Hepatocyte (in vitro differentiated cells): ENCODE results near the gene RIMBP2. TPM values are rescaled to one million over a fixed set of nuclear protein-coding genes. Genes with fewer than 3 reads are reported as not detected.

Experiments used
- DNase-seq: peaks from one replicate; pipeline ENCODE4 v3.0.0-alpha.2; 2016; ENCODE audit warnings: low spot score
- H2AFZ ChIP-seq: fragments of 200-600 bp; sonication (generic); 2 replicates; pipeline ENCODE4 v1.6.0; 2016; ENCODE audit warnings: antibody characterized with exemption, mild to moderate bottlenecking
- H3K27ac ChIP-seq: fragments of 200-600 bp; sonication (generic); 2 replicates; pipeline ENCODE4 v1.5.1; 2016; ENCODE audit warnings: mild to moderate bottlenecking
- H3K27me3 ChIP-seq: fragments of 200-600 bp; sonication (generic); 2 replicates; pipeline ENCODE4 v1.6.1; 2016
- H3K36me3 ChIP-seq: fragments of 200-600 bp; sonication (generic); replicated peaks from 2 replicates; pipeline ENCODE4 v1.5.1; 2016; ENCODE audit warnings: low read depth; ENCODE audit not compliant: insufficient read depth
- H3K4me1 ChIP-seq: fragments of 200-600 bp; sonication (generic); 2 replicates; pipeline ENCODE4 v1.5.1; 2016; ENCODE audit warnings: mild to moderate bottlenecking, moderate library complexity; ENCODE audit not compliant: insufficient read depth
- H3K4me2 ChIP-seq: fragments of 200-600 bp; sonication (generic); 2 replicates; pipeline ENCODE4 v1.6.0; 2016
- H3K4me3 ChIP-seq: fragments of 200-600 bp; sonication (generic); 2 replicates; pipeline ENCODE4 v1.5.1; 2016; ENCODE audit warnings: mild to moderate bottlenecking
- H3K79me2 ChIP-seq: fragments of 200-600 bp; sonication (generic); 2 replicates; pipeline ENCODE4 v1.6.0; 2017; ENCODE audit warnings: mild to moderate bottlenecking
- H3K9me2 ChIP-seq: fragments of 200-600 bp; sonication (generic); replicated peaks from 2 replicates; pipeline ENCODE4 v1.6.0; 2017; ENCODE audit warnings: mild to moderate bottlenecking; ENCODE audit not compliant: insufficient read depth
- H3K9me3 ChIP-seq: fragments of 200-600 bp; sonication (generic); 2 replicates; pipeline ENCODE4 v1.5.1; 2016; ENCODE audit warnings: low read depth, mild to moderate bottlenecking
- H4K20me1 ChIP-seq: fragments of 200-600 bp; sonication (generic); 2 replicates; pipeline ENCODE4 v1.6.0; 2016; ENCODE audit warnings: mild to moderate bottlenecking; ENCODE audit not compliant: insufficient read depth, poor library complexity, severe bottlenecking
- EZH2 ChIP-seq: fragments of 200-600 bp; sonication (generic); IDR thresholded peaks from 2 replicates; pipeline ENCODE4 v1.6.1; 2016; ENCODE audit warnings: antibody characterized with exemption, mild to moderate bottlenecking, borderline replicate concordance
- EZH2phosphoT487 ChIP-seq: fragments of 200-600 bp; sonication (generic); IDR thresholded peaks from one replicate; pipeline ENCODE4 v1.6.1; 2018; ENCODE audit warnings: antibody characterized with exemption, mild to moderate bottlenecking, low read depth, moderate library complexity; ENCODE audit not compliant: unreplicated experiment, severe bottlenecking
- WGBS: methylation state at CpG from one replicate; pipeline ENCODE4 v1.1.6; 2016; ENCODE audit warnings: low lambda C conversion rate; ENCODE audit errors: missing lambda C conversion rate; 5-methylcytosine and 5-hydroxymethylcytosine counted together
- polyA plus RNA-seq: library from polyadenylated mRNA; unstranded; fragments of >200 nt; fragmentation: Nextera tagmentation; extraction: Ambion mirVana; gene quantifications from 2 replicates; pipeline ENCODE4 v1.2.1, GENCODE V29; 2016
- total RNA-seq: library from RNA; depleted of rRNA; stranded (reverse); fragments of >200 nt; gene quantifications from 2 replicates; pipeline ENCODE4 v1.2.3, GENCODE V29; 2014
- TF ChIP-seq, protein P1 (sequence below): fragments of 200-600 bp; sonication (generic); IDR thresholded peaks from 2 replicates; pipeline ENCODE4 v1.5.1; 2016; ENCODE audit warnings: antibody characterized with exemption, mild to moderate bottlenecking; ENCODE audit not compliant: poor library complexity

Gene RIMBP2
- total and polyA plus RNA-seq, 2 experiments from 2014 or later: 2.5 to 4.4 TPM

DNA sequence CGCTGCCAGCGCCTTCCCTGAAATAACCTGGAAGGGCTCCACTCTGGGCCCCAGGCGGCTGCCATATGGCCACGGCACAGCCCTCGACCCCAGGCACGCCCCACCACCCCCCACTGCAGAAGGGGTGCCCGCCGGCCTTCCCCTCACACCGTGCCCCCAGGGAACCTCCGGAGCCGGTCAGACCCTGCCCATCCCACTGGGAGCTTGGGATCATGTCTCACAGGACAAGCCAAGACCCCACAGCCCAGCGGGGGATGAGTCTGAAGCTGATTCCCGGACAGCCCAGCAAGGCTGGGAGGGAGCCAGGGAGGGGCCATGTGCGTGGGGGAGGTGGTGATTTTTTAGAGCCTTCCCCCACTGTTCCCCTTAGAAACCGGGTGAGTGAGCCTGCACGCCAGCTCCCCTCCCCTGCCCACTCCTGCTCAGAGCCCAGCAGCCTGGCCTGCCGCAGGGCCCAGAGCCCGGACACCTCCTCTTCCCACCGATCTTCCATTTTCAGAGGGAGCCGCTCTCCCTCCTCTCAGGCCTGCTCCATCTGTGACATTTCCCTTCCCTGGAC, 1.4 kb downstream of the RIMBP2 start:
- H3K4me2 ChIP-seq: peak overlapping the region; percentile 94
- no peaks in the 10 kb centered on the region for H3K9me2 ChIP-seq
- H3K4me1 ChIP-seq: peaks cover 19% of the 10 kb centered on the region
- H3K27ac ChIP-seq: no peak overlapping the region
- H4K20me1 ChIP-seq: no peaks in the 10 kb centered on the region
- no peak overlapping the region for H3K4me3 ChIP-seq
- no peaks in the 10 kb centered on the region for H3K79me2 ChIP-seq
- peaks cover 39% of the 10 kb centered on the region for H3K27me3 ChIP-seq
- H3K36me3 ChIP-seq: no peaks in the 10 kb centered on the region
- TF ChIP-seq, protein P1, sequence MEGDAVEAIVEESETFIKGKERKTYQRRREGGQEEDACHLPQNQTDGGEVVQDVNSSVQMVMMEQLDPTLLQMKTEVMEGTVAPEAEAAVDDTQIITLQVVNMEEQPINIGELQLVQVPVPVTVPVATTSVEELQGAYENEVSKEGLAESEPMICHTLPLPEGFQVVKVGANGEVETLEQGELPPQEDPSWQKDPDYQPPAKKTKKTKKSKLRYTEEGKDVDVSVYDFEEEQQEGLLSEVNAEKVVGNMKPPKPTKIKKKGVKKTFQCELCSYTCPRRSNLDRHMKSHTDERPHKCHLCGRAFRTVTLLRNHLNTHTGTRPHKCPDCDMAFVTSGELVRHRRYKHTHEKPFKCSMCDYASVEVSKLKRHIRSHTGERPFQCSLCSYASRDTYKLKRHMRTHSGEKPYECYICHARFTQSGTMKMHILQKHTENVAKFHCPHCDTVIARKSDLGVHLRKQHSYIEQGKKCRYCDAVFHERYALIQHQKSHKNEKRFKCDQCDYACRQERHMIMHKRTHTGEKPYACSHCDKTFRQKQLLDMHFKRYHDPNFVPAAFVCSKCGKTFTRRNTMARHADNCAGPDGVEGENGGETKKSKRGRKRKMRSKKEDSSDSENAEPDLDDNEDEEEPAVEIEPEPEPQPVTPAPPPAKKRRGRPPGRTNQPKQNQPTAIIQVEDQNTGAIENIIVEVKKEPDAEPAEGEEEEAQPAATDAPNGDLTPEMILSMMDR: no peak
- TF ChIP-seq EZH2phosphoT487 (no peak), EZH2 (no peak)
- DNase-seq: peak; percentile 10
- H3K9me3 ChIP-seq: no peaks in the 10 kb centered on the region
- 1% methylated on average over 9 of the region's 20 CpGs for WGBS
- H2AFZ ChIP-seq: no peak overlapping the region

DNA sequence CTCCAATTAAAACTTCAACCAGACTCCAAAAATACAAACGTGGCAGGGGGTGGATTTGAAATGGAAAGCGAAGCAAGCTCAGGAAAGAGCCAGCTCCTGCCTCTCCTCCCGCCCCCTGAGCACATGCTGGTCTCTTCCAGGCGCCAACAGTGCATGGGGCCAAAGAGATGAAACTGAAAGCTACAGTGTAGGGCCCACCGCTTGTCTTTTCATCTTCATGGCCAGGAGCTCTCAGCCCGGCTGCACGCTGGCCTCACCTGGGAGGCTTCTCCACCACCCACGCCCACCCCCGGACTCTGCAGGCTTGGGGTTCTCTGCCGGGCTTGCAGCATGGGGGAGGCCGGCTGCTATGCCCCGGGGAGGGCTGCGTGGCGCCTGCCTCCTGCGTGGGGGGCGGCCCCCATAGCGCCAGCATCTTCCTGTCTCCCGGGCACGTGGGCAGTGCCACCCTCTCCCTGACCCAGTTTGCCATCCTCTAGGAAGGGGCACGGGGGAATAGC, 2.0 kb downstream of the RIMBP2 start:
- Histone ChIP-seq H3K4me1 (peaks cover 19% of the 10 kb centered on the region), H2AFZ (no peak overlapping the region), H3K36me3 (no peaks in the 10 kb centered on the region), H3K9me3 (no peaks in the 10 kb centered on the region), H3K4me3 (no peak overlapping the region), H3K79me2 (no peaks in the 10 kb centered on the region), H3K27ac (no peak overlapping the region), H3K9me2 (no peaks in the 10 kb centered on the region), H3K27me3 (peaks cover 39% of the 10 kb centered on the region), H4K20me1 (no peaks in the 10 kb centered on the region), H3K4me2 (peak overlapping the region; percentile 94)
- no peak for TF ChIP-seq EZH2phosphoT487
- no peak for TF ChIP-seq EZH2
- TF ChIP-seq, protein P1: no peak
- peak; percentile 17 for DNase-seq
- WGBS: 21% methylated on average over 18 of the region's 20 CpGs

DNA sequence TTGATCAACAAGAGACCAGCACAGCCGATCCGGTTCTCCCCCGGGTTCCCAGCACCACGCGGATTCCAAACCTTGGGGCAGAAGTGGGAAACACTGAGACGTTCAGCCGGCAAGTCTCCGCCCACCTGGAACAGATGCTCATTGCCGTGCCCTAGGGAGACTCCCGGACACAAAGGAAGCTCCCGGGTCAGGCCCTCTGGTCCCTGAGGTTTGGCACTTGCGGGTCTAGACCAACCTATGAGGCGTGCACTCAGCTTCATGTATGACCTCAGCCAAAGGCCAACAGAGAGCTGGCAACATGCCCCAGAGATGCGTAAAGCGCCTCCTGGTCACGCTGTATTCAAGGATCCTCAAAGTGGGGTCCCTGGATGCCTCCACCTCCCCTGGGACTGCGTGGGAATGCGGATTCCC, 2.5 kb downstream of the RIMBP2 start:
- no peaks in the 10 kb centered on the region for H3K9me3 ChIP-seq
- no peak overlapping the region for H3K4me3 ChIP-seq
- DNase-seq: no peak
- H4K20me1 ChIP-seq: no peaks in the 10 kb centered on the region
- TF ChIP-seq, protein P1: no peak
- no peak for TF ChIP-seq EZH2phosphoT487
- TF ChIP-seq EZH2: no peak
- 45% methylated on average over 18 of the region's 18 CpGs for WGBS
- H3K9me2 ChIP-seq: no peaks in the 10 kb centered on the region
- no peaks in the 10 kb centered on the region for H3K79me2 ChIP-seq
- H3K27me3 ChIP-seq: peaks cover 39% of the 10 kb centered on the region
- peaks cover 19% of the 10 kb centered on the region for H3K4me1 ChIP-seq
- no peaks in the 10 kb centered on the region for H3K36me3 ChIP-seq
- H3K27ac ChIP-seq: no peak overlapping the region
- H3K4me2 ChIP-seq: peak overlapping the region; percentile 94
- no peak overlapping the region for H2AFZ ChIP-seq
